ENCODE measurements around the gene DUSP9.
"Not testable (repeated sequence)": the region's sequence is repeated elsewhere in the genome, so short reads cannot be mapped to it uniquely, and the experiment has no call there.

The DUSP9 gene

DNA sequence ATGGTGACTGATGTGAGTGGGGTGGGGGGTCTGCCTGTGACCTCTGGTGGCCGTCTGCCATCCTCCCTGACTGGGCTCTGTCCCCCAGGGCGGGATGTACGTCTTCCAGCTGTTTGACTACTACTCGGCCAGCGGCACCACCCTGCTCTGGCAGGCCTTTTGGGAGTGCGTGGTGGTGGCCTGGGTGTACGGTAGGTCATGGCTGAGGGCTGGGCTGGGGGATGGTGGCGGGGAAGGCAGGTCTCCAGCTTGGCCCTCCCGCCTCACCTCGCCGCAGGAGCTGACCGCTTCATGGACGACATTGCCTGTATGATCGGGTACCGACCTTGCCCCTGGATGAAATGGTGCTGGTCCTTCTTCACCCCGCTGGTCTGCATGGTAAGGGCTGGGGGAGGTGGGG, 47.3 kb downstream of the DUSP9 start:
- DNase-seq, result not testable (repeated sequence)

DNA sequence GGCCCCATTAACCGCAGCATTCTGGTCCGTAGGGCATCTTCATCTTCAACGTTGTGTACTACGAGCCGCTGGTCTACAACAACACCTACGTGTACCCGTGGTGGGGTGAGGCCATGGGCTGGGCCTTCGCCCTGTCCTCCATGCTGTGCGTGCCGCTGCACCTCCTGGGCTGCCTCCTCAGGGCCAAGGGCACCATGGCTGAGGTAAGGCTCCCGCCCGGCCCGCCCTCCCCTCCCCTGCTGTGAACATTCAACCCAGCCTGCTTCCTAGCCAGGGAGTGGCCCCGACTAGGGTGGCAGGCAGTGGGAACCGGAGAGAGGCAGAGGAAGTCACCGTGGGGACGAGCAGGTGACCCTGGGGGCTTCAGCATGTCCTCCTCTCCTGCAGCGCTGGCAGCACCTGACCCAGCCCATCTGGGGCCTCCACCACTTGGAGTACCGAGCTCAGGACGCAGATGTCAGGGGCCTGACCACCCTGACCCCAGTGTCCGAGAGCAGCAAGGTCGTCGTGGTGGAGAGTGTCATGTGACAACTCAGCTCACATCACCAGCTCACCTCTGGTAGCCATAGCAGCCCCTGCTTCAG, 47.8 kb downstream of the DUSP9 start:
- no peak for DNase-seq

DNA sequence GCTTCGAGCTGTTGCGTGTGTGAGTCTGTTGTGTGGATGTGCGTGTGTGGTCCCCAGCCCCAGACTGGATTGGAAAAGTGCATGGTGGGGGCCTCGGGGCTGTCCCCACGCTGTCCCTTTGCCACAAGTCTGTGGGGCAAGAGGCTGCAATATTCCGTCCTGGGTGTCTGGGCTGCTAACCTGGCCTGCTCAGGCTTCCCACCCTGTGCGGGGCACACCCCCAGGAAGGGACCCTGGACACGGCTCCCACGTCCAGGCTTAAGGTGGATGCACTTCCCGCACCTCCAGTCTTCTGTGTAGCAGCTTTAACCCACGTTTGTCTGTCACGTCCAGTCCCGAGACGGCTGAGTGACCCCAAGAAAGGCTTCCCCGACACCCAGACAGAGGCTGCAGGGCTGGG, 49.1 kb downstream of the DUSP9 start:
- DNase-seq, result no peak

DNA sequence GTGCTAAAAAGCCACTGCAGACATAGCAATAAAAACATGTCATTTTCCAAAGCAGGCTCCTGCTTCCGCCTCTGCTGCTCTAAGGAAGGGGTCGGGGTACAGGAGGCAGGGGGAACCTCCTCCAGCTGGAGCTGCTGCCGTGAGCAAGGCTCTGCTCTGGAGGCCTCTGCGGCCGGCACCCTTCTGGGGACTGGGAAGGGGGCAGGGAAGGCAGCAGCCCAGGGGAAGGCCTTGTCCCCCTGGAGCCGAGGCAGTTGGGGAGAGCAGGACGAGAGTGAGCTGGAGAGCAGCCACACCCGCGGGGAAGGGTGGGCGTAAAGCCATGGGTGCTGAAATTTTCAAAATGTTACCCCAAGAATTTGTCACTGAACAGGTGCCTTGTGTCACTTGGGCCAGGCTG, 49.5 kb downstream of the DUSP9 start:
- not testable (repeated sequence) for DNase-seq

DNA sequence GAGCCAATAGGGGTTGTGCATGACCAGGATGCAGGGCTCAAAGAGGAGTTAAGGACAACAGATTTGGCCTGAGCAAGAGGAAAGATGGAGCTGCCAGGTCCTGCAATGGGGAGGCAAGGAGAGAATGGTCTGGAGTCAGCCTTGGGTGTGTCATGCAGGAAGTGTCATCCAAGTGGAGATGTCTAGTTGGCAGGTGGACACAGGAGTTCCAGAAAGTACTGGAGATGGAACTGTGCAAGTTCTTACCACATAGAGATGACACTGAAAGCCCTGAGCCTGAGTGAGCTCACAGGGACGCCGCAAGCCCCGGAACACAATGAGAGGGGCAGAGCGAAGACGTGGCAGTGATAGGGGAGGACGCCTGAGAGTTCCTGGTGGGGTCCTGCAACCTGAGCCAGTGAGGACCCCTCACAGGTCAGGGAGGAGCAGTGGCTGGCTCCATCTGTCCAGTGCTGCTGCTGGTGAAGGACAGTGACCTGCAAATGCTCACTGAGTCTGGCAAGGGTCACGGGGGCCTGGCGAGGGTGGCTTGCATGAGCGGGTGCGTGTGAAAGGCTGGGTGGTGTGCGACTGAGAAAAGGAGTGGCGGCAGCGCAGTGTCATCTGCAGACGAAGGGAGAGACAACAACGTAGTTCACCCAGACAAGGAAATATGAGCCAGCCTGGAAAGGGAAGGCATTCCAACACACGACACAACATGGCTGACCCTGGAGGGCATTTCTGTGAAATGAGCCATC, 50.2 kb downstream of the DUSP9 start:
- DNase-seq, result not testable (repeated sequence)

DNA sequence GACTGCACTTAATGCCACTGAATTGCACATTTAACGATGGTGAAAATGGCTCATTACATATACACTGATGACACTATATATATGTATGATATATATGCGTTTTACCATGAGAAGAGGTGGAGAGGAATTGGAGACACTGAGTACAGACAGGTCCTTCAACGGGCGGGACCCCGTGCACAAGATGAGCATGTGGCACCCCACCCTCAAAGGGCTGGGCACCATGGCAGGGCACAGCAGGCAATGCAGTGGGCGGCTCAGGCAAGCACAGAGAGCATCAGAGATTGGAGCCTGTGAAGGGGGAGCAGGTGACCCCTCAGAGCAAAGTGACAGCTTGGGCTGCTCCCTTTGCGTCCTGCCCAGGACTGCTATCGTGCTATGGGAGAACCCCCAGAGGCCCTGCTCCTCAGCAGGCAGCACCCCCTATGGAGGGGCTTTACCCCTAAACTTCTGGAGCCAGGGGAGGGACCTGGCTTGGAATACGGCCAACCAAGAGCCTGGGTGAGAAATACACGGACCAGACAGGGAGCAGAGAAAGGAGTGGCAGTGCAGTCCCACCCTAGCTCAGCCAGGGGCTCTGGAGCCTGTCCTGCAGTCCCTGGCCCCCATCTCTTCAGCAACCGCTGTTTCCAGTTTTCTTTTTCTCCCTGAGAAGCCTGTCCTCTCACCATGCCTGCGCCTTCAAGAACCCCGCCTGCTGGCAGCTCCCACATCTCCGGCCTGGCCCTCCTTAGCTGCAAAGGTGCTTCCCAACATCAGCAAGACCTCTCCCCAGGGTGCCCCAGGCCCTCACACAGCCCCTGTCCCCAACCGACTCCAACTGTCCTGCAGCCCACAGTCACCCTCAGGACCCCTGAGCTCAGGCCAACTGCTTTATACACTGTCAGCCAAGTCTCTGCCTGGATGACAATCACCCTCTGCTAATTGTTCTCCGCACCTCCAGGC, 51.2 kb downstream of the DUSP9 start:
- DNase-seq, result no peak

DNA sequence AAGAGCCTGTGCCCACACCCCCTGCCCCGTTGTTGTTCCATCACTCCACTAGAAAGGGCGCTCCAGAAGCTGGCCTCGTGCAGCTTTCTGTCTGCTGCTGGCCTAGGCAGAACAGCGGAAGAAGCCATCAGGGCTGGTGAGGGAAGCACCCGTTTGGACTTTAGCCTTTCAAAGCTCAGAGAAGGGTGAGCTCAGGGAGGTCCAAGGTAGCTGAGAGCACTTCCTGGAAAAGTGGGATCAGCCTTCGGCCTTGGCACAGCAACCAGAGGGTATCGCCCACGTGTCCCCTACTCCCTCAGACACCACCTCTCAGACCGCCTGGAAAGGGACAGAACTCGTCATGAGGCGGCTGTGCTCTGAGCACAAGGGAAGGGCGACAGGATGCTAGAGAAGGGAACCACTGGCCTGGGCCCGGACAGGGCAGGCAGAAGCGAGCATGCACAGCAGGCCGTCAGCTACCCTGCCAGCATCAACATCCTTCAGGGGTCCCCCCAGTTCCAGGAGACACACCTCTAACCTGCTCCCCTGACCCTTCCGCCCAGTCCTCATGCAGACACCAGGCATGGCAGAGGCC, 52.3 kb downstream of the DUSP9 start:
- not testable (repeated sequence) for DNase-seq

DNA sequence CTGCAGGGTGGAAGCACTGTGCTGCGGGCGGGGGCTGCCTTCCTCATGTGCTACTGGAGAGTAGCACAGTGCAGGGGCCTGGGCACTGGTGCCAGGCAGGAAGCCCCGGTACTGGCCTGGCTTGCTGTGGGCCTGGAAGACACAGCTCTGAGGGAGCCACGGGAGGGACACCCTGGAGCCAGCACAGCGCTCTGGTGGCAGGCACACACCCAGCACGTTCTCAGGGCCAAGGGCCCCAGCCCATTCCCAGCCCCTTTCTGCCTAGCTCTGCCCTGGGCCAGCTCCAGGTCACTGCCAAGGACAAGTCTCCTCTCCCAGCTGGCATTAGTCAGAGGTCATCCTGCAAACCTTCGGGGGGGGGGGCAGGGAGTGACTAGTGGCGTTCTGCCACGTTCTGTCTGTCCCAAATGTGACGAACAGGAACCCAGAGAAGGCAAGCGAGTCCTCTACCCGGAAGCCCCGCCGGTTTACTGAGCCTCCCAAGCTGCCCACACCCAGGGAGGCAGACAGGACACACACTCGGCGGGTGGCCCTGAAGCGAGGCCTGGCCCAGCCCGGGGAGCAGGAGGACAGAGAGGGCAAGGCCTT, 52.9 kb downstream of the DUSP9 start:
- not testable (repeated sequence) for DNase-seq

DNA sequence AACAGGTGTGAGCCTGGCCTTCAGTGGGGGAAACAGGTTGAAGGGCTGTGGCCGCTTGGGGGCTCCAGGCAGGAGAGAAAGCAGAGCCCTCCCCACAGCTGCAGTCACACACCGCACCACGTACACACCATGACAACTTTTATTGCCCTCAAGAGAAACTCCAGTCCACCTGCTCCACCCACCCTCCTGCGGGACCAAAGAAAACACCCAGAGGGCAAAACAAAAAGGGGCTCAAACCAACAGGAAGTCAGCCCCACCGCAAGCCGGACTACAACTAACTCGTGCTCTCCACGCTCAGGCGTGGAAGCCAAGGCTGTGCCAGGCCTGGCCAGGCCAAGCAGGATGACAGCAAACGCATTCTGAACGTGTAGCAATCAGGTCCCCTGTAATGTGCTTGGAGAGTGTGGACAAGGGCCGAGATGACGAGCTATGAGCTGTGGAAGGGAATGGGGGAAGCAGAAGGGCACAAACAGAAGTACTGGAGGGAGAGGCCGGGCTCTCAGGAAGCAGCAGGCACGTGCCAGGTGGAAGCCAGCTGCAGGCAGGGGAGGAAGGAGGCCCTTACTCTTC, 53.5 kb downstream of the DUSP9 start:
- no peak for DNase-seq
